PC-9 (cell line): ENCODE results near the gene ANKDD1A. TPM values are rescaled to one million over a fixed set of nuclear protein-coding genes. Genes with fewer than 3 reads are reported as not detected.

ENCODE experiments used
- BruUV-seq: library from RNA; stranded (reverse); fragments of 400-500 nt; replicated peaks from 2 replicates; lab custom pipeline; 2021; lab: Mats Ljungman, UMichigan
- CTCF ChIA-PET: fragments of 300-600 bp; sonication (Branson Sonifier 250); formaldehyde crosslinking; loops from one replicate; lab custom pipeline; 2022; ENCODE audit warnings: antibody characterized with exemption; lab: Charles Lee
- POLR2A ChIA-PET: fragments of 300-600 bp; sonication (Branson Sonifier 250); formaldehyde crosslinking; loops from one replicate; lab custom pipeline; 2022; ENCODE audit warnings: antibody characterized with exemption; ENCODE audit not compliant: unreplicated experiment; lab: Charles Lee
- DNase-seq, 2 experiments: peaks; one replicate each; pipeline versions ENCODE4 v3.0.0 to v3.0.0-alpha.2; 2015 to 2022; ENCODE audit warnings: mixed read lengths in 1 of 2
- H2AFZ ChIP-seq: fragments of 200-600 bp; sonication (generic); 2 replicates; pipeline ENCODE4 v1.8.1; 2017; ENCODE audit warnings: antibody characterized with exemption
- H3F3A ChIP-seq: fragments of 200-600 bp; sonication (generic); 2 replicates; pipeline ENCODE4 v1.8.1; 2017; ENCODE audit warnings: antibody characterized with exemption, mild to moderate bottlenecking, low read depth; ENCODE audit not compliant: insufficient read depth
- H3K27ac ChIP-seq: fragments of 200-600 bp; sonication (generic); 2 replicates; pipeline ENCODE4 v1.6.1; 2016; ENCODE audit warnings: mixed run types
- H3K27me3 ChIP-seq: fragments of 200-600 bp; sonication (generic); 2 replicates; pipeline ENCODE4 v1.6.1; 2016; ENCODE audit warnings: low read depth, mixed run types; ENCODE audit not compliant: insufficient read depth
- H3K36me3 ChIP-seq: fragments of 200-600 bp; sonication (generic); 2 replicates; pipeline ENCODE4 v1.6.1; 2016; ENCODE audit warnings: low read depth, mixed run types
- H3K4me1 ChIP-seq: fragments of 200-600 bp; sonication (generic); replicated peaks from 2 replicates; pipeline ENCODE4 v1.6.1; 2016; ENCODE audit warnings: mixed run types; ENCODE audit not compliant: insufficient read depth
- H3K4me2 ChIP-seq: fragments of 200-600 bp; sonication (generic); 2 replicates; pipeline ENCODE4 v1.6.1; 2017; ENCODE audit warnings: mixed run types
- H3K4me3 ChIP-seq: fragments of 200-600 bp; sonication (generic); 2 replicates; pipeline ENCODE4 v1.6.1; 2016; ENCODE audit warnings: mixed run types
- H3K79me2 ChIP-seq: fragments of 200-600 bp; sonication (generic); 2 replicates; pipeline ENCODE4 v1.6.1; 2017; ENCODE audit warnings: low read depth, mixed run types
- H3K9me2 ChIP-seq: fragments of 200-600 bp; sonication (generic); 2 replicates; pipeline ENCODE4 v1.8.1; 2017; ENCODE audit warnings: mild to moderate bottlenecking; ENCODE audit not compliant: insufficient read depth
- H3K9me3 ChIP-seq: fragments of 200-600 bp; sonication (generic); 2 replicates; pipeline ENCODE4 v1.8.1; 2016; ENCODE audit warnings: low read depth; ENCODE audit not compliant: insufficient read depth
- H4K20me1 ChIP-seq: fragments of 200-600 bp; sonication (generic); 2 replicates; pipeline ENCODE4 v1.8.1; 2017; ENCODE audit not compliant: insufficient read depth
- CTCF ChIP-seq: fragments of 200-600 bp; sonication (generic); conservative IDR thresholded peaks from 2 replicates; pipeline ENCODE4 v1.6.1; 2017; ENCODE audit warnings: mixed run types, antibody characterized with exemption, mild to moderate bottlenecking, moderate library complexity
- EZH2 ChIP-seq: fragments of 200-600 bp; sonication (generic); IDR thresholded peaks from 2 replicates; pipeline ENCODE4 v1.8.0; 2017; ENCODE audit warnings: antibody characterized with exemption, low read depth
- intact Hi-C: fragments of 100-400 bp; cut with micrococcal nuclease; formaldehyde crosslinking; loops from one replicate; pipeline ENCODE4 v1.10.0; 2022; ENCODE audit not compliant: unreplicated experiment
- total RNA-seq: library from RNA; stranded (reverse); gene quantifications from 2 replicates; pipeline ENCODE4 v1.2.3, GENCODE V29; 2021

Gene ANKDD1A
- total RNA-seq, 1 experiment from 2014 or later: 14.2 TPM

- H3K4me1 ChIP-seq: no peaks in the 10 kb centered on the region
- no peak overlapping the region for H3K4me3 ChIP-seq
- no peaks in the 10 kb centered on the region for H3K36me3 ChIP-seq
- TF ChIP-seq CTCF (no peak), EZH2 (no peak)
- ChIA-PET CTCF (no interaction called here), POLR2A (no interaction called here)
- H3K4me2 ChIP-seq: no peak overlapping the region
- no peak overlapping the region for H3K27ac ChIP-seq
- H3K79me2 ChIP-seq: no peaks in the 10 kb centered on the region
- DNase-seq: no peak
- no peaks in the 10 kb centered on the region for H3K9me2 ChIP-seq
- H3F3A ChIP-seq: no peaks in the 10 kb centered on the region
- no peak overlapping the region for H2AFZ ChIP-seq
- H3K27me3 ChIP-seq: no peaks in the 10 kb centered on the region
- intact Hi-C loops: no loop called here
- no peaks in the 10 kb centered on the region for H3K9me3 ChIP-seq
- BruUV-seq: no TSS peak
- no peaks in the 10 kb centered on the region for H4K20me1 ChIP-seq
These were observed 95.2 kb downstream of the ANKDD1A start for GRCh38 chr15:65006876-65007275.

Other genes starting within 250 kb of the ANKDD1A start
- gene RBPMS2, start 136.3 kb upstream of the ANKDD1A start, total RNA-seq: 4.1 and 5.3 TPM in 2 replicates
- gene PIF1, start 86.3 kb upstream of the ANKDD1A start, total RNA-seq: 54.8 and 67.6 TPM in 2 replicates
- gene PLEKHO2, start 70.0 kb upstream of the ANKDD1A start, total RNA-seq: 7.5 and 7.9 TPM in 2 replicates
- 88.3 and 91.7 TPM in 2 replicates for gene SPG21, start 78.0 kb downstream of the ANKDD1A start, total RNA-seq
- gene MTFMT, start 117.7 kb downstream of the ANKDD1A start, total RNA-seq: 16.0 and 24.9 TPM in 2 replicates
- not detected in 2 replicates for gene SLC51B, start 133.5 kb downstream of the ANKDD1A start, total RNA-seq
- not detected in 2 replicates for gene RASL12, start 156.1 kb downstream of the ANKDD1A start, total RNA-seq
- gene KBTBD13, start 164.8 kb downstream of the ANKDD1A start, total RNA-seq: not detected in 2 replicates
- gene UBAP1L, start 203.3 kb downstream of the ANKDD1A start, total RNA-seq: 2.5 and 3.1 TPM in 2 replicates
- 29.1 and 31.4 TPM in 2 replicates for gene PDCD7, start 221.9 kb downstream of the ANKDD1A start, total RNA-seq